ENCODE measurements around the gene PTPRA. TPM values are rescaled to one million over a fixed set of nuclear protein-coding genes. Genes with fewer than 3 reads are reported as not detected.

The PTPRA gene
- total and polyA plus RNA-seq, 2 donors (not counting 1 experiment from before 2014, with no cell fraction given), result 32.1 to 64.2 TPM

DNA sequence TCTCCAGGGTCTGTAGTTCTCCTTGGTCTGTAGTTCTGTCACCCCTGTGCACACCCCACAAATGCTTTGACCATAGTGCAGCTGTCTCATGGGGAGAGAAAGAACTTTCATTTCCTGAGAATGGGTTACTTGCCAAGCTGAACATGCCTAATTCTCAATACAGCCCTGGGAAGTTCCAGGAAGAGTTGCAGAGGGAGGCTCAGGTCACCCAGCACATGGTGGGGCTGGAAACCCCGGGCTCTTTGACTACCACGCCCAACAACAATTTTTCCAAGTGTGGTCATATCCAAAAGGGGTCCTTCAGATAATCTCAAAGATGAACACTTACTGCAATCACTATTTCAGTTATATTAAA is 2.2 kb upstream of the PTPRA start:
- ChIA-PET CTCF (interaction anchor here (0.9 to 1.1 kb wide), 2 partner anchors 17 to 21 kb away, joined by 3 read pairs; no protein-coding TSS in a partner anchor), POLR2A (no interaction called here)
- no peak for DNase-seq
- peaks cover 8% of the 10 kb centered on the region for H3K27me3 Mint-ChIP-seq
- H3K9me3 ChIP-seq (ENCODE audit: control extremely low read depth in 1 of 3, control insufficient read depth in 2 of 3, insufficient read depth in 1 of 3, low read length in 2 of 3), result no peaks in the 10 kb centered on the region
- H3K27ac ChIP-seq (ENCODE audit: low read length in 2 of 2), result no peak overlapping the region
- no peak overlapping the region for H3K4me3 Mint-ChIP-seq
- H3K9ac ChIP-seq (ENCODE audit: low read length), result no peak overlapping the region
- peaks cover 0 to 3% of the 10 kb centered on the region in 2 experiments for H3K36me3 ChIP-seq (replicated peaks in 1 of 2; ENCODE audit: control extremely low read depth in 1 of 2, control insufficient read depth in 1 of 2, extremely low read depth in 1 of 2, insufficient read depth in 2 of 2, low read length in 1 of 2)
- no peak overlapping the region for H3K4me3 ChIP-seq (ENCODE audit: control extremely low read depth in 1 of 5, extremely low read depth in 1 of 5, insufficient read depth in 1 of 5, low read depth in 2 of 5, low read length in 4 of 5)
- no peak overlapping the region for H3K27ac Mint-ChIP-seq
- peaks cover 27 to 31% of the 10 kb centered on the region in 2 donors for H3K4me1 ChIP-seq (ENCODE audit: control insufficient read depth in 2 of 2, insufficient read depth in 2 of 2, low read length in 2 of 2)
- no peaks in the 10 kb centered on the region for H3K9me3 Mint-ChIP-seq (ENCODE audit: insufficient read depth)
- peaks cover 10% of the 10 kb centered on the region for H4K20me1 ChIP-seq (ENCODE audit: control insufficient read depth, insufficient read depth, low read length, poor library complexity, severe bottlenecking)
- intact Hi-C loops (cut with micrococcal nuclease), result loop anchor here (5.0 to 10.0 kb wide), 3 partner anchors 114 to 1544 kb away; partner anchors contain the start of genes GNRH2, MRPS26 and SDCBP2
- peaks cover 0 to 11% (median 0%) of the 10 kb centered on the region in 4 experiments for H3K27me3 ChIP-seq (replicated peaks in 1 of 4; ENCODE audit: control extremely low read depth in 1 of 4, control insufficient read depth in 3 of 4, insufficient read depth in 4 of 4, low read length in 3 of 4)
- TF ChIP-seq, protein P1, sequence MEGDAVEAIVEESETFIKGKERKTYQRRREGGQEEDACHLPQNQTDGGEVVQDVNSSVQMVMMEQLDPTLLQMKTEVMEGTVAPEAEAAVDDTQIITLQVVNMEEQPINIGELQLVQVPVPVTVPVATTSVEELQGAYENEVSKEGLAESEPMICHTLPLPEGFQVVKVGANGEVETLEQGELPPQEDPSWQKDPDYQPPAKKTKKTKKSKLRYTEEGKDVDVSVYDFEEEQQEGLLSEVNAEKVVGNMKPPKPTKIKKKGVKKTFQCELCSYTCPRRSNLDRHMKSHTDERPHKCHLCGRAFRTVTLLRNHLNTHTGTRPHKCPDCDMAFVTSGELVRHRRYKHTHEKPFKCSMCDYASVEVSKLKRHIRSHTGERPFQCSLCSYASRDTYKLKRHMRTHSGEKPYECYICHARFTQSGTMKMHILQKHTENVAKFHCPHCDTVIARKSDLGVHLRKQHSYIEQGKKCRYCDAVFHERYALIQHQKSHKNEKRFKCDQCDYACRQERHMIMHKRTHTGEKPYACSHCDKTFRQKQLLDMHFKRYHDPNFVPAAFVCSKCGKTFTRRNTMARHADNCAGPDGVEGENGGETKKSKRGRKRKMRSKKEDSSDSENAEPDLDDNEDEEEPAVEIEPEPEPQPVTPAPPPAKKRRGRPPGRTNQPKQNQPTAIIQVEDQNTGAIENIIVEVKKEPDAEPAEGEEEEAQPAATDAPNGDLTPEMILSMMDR (IDR thresholded peaks at IDR 0.05), result no peak
- TF ChIP-seq EZH2 (IDR thresholded peaks at IDR 0.05; ENCODE audit: borderline replicate concordance, insufficient read depth, low read depth, low read length, poor library complexity, severe bottlenecking), result no peak
- WGBS (ENCODE audit: insufficient coverage), result no CpG with 5 or more reads among the region's 2 CpGs
- ATAC-seq (ENCODE audit: low read depth), result no peak
- peaks cover 26% of the 10 kb centered on the region for H3K4me1 Mint-ChIP-seq
- peaks cover 25% of the 10 kb centered on the region for H3K79me2 ChIP-seq (ENCODE audit: control insufficient read depth, insufficient read depth, low read length)
- H2AFZ ChIP-seq (ENCODE audit: insufficient read depth, low read depth, low read length, poor library complexity, severe bottlenecking), result no peak overlapping the region
- no peak overlapping the region for H3K4me2 ChIP-seq (replicated peaks; ENCODE audit: low read depth, low read length, poor library complexity, severe bottlenecking)

GRCh38 chr20:2871661-2872458 is 1.4 kb upstream of the PTPRA start:
- ChIA-PET CTCF (interaction anchor here (1.0 to 1.1 kb wide), 2 partner anchors 32 to 129 kb away, joined by 3 to 7 read pairs; partner anchors contain the start of genes PCED1A and VPS16), POLR2A (interaction anchor here (1.4 to 1.6 kb wide), 2 partner anchors 32 to 401 kb away, joined by 4 to 7 read pairs; partner anchors contain the start of genes PCED1A, SNRPB and VPS16)
- Mint-ChIP-seq H3K27ac (no peak overlapping the region), H3K9me3 (ENCODE audit: insufficient read depth) (no peaks in the 10 kb centered on the region), H3K4me3 (peak overlapping the region; percentile 87), H3K27me3 (peaks cover 8% of the 10 kb centered on the region), H3K4me1 (peaks cover 33% of the 10 kb centered on the region)
- Histone ChIP-seq H3K79me2 (ENCODE audit: control insufficient read depth, insufficient read depth, low read length) (peaks cover 33% of the 10 kb centered on the region), H3K4me3 (ENCODE audit: control extremely low read depth in 1 of 5, extremely low read depth in 1 of 5, insufficient read depth in 1 of 5, low read depth in 2 of 5, low read length in 4 of 5) (peak overlapping the region; percentile 66 to 85 (median 79)), H3K4me2 (replicated peaks; ENCODE audit: low read depth, low read length, poor library complexity, severe bottlenecking) (peak overlapping the region; percentile 88), H3K9ac (ENCODE audit: low read length) (peak overlapping the region; percentile 76), H3K36me3 (replicated peaks in 1 of 2; ENCODE audit: control extremely low read depth in 1 of 2, control insufficient read depth in 1 of 2, extremely low read depth in 1 of 2, insufficient read depth in 2 of 2, low read length in 1 of 2) (no peaks in the 10 kb centered on the region), H2AFZ (ENCODE audit: insufficient read depth, low read depth, low read length, poor library complexity, severe bottlenecking) (peak overlapping the region; percentile 86), H4K20me1 (ENCODE audit: control insufficient read depth, insufficient read depth, low read length, poor library complexity, severe bottlenecking) (peaks cover 16% of the 10 kb centered on the region), H3K27me3 (replicated peaks in 1 of 4; ENCODE audit: control extremely low read depth in 1 of 4, control insufficient read depth in 3 of 4, insufficient read depth in 4 of 4, low read length in 3 of 4) (peaks cover 0 to 11% (median 0%) of the 10 kb centered on the region in 4 experiments), H3K27ac (ENCODE audit: low read length in 2 of 2) (no peak overlapping the region), H3K9me3 (ENCODE audit: control extremely low read depth in 1 of 3, control insufficient read depth in 2 of 3, insufficient read depth in 1 of 3, low read length in 2 of 3) (no peaks in the 10 kb centered on the region), H3K4me1 (ENCODE audit: control insufficient read depth in 2 of 2, insufficient read depth in 2 of 2, low read length in 2 of 2) (peaks cover 27 to 31% of the 10 kb centered on the region in 2 donors)
- WGBS (ENCODE audit: insufficient coverage), result 19% methylated on average over 27 of the region's 34 CpGs
- DNase-seq (peak; percentile 23), ATAC-seq (ENCODE audit: low read depth) (no peak)
- intact Hi-C loops (cut with micrococcal nuclease), result loop anchor here (2.0 to 10.0 kb wide), 4 partner anchors 113 to 1545 kb away; partner anchors contain the start of genes GNRH2, MRPS26 and SDCBP2
- TF ChIP-seq, protein P1 (IDR thresholded peaks at IDR 0.05), result no peak
- TF ChIP-seq EZH2 (IDR thresholded peaks at IDR 0.05; ENCODE audit: borderline replicate concordance, insufficient read depth, low read depth, low read length, poor library complexity, severe bottlenecking), result no peak
